Measurements from ENCODE around the gene BCL2L15. TPM values are rescaled to one million over a fixed set of nuclear protein-coding genes. Genes with fewer than 3 reads are reported as not detected.

BCL2L15 gene
- total RNA-seq, 1 experiment from 2014 or later = 2.3 TPM

DNA sequence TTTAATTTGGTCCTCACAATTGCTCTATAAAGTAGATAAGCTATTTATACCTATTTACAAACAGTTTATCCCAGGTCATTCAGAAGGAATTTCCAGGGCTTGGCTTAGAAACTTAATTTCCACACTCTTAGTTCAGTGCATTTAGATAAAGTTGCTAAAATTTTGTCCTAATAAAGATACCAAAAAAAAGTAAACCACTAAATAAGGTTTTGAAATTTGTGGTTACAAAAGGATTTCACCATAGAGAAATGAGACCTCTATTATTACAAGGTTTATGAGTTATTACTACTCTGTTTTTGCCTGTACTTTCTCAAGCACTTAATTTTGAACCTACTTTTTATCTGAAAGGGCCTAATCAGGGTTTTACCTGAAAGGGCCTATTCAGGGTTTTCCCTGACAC is 38.3 kb downstream of the BCL2L15 start:
- no TSS peak for BruUV-seq (replicated peaks)
- ChIA-PET POLR2A (no interaction called here), CTCF (interaction anchor here (0.5 to 1.3 kb wide), 2 partner anchors 14 to 1517 kb away, joined by 4 read pairs; no protein-coding TSS in a partner anchor)
- no peaks in the 10 kb centered on the region for H3K36me3 Mint-ChIP-seq (ENCODE audit: insufficient read depth, unreplicated experiment)
- no peak overlapping the region for H3K4me3 Mint-ChIP-seq (ENCODE audit: unreplicated experiment)
- intact Hi-C loops (cut with micrococcal nuclease) = no loop called here
- DNase-seq (ENCODE audit: unreplicated experiment) = no peak
- no peaks in the 10 kb centered on the region for H3K4me1 Mint-ChIP-seq (ENCODE audit: insufficient read depth, unreplicated experiment)
- TF ChIP-seq CTCF (IDR thresholded peaks at IDR 0.05; ENCODE audit: unreplicated experiment) = no peak
- H3K9me3 Mint-ChIP-seq (ENCODE audit: unreplicated experiment) = peaks cover 19% of the 10 kb centered on the region
- H3K27me3 Mint-ChIP-seq (ENCODE audit: insufficient read depth, unreplicated experiment) = no peaks in the 10 kb centered on the region
- H3K27ac Mint-ChIP-seq (ENCODE audit: low read depth, unreplicated experiment) = no peak overlapping the region

- Mint-ChIP-seq H3K4me3 (ENCODE audit: unreplicated experiment) (no peak overlapping the region), H3K9me3 (ENCODE audit: unreplicated experiment) (peaks cover 19% of the 10 kb centered on the region), H3K27ac (ENCODE audit: low read depth, unreplicated experiment) (no peak overlapping the region), H3K27me3 (ENCODE audit: insufficient read depth, unreplicated experiment) (no peaks in the 10 kb centered on the region), H3K36me3 (ENCODE audit: insufficient read depth, unreplicated experiment) (no peaks in the 10 kb centered on the region), H3K4me1 (ENCODE audit: insufficient read depth, unreplicated experiment) (no peaks in the 10 kb centered on the region)
- intact Hi-C loops (cut with micrococcal nuclease) = no loop called here
- no TSS peak for BruUV-seq (replicated peaks)
- no peak for TF ChIP-seq CTCF (IDR thresholded peaks at IDR 0.05; ENCODE audit: unreplicated experiment)
- POLR2A ChIA-PET = no interaction called here
- DNase-seq (ENCODE audit: unreplicated experiment) = no peak
- CTCF ChIA-PET = interaction anchor here (0.6 to 0.7 kb wide), 2 partner anchors 12 to 825 kb away, joined by 3 to 5 read pairs; no protein-coding TSS in a partner anchor
Measured at GRCh38 chr1:113846391-113847035, 40.9 kb downstream of the BCL2L15 start.

- no TSS peak for BruUV-seq (replicated peaks)
- ChIA-PET CTCF (interaction anchor here (1.1 to 5.4 kb wide), 10 partner anchors 19 to 836 kb away, joined by 3 to 27 read pairs (median 8); partner anchors contain the start of genes AP4B1 and HIPK1), POLR2A (interaction anchor here (0.7 to 1.1 kb wide), 2 partner anchors 20 to 68 kb away, joined by 3 to 5 read pairs; partner anchors contain the start of gene AP4B1)
- Mint-ChIP-seq H3K9me3 (ENCODE audit: unreplicated experiment) (no peaks in the 10 kb centered on the region), H3K27me3 (ENCODE audit: insufficient read depth, unreplicated experiment) (no peaks in the 10 kb centered on the region), H3K4me1 (ENCODE audit: insufficient read depth, unreplicated experiment) (no peaks in the 10 kb centered on the region), H3K36me3 (ENCODE audit: insufficient read depth, unreplicated experiment) (no peaks in the 10 kb centered on the region), H3K27ac (ENCODE audit: low read depth, unreplicated experiment) (no peak overlapping the region), H3K4me3 (ENCODE audit: unreplicated experiment) (no peak overlapping the region)
- DNase-seq (ENCODE audit: unreplicated experiment) = no peak
- TF ChIP-seq CTCF (IDR thresholded peaks at IDR 0.05; ENCODE audit: unreplicated experiment) = no peak
- intact Hi-C loops (cut with micrococcal nuclease) = loop anchor here (10.0 kb wide), 2 partner anchors 138 to 448 kb away; partner anchors contain the start of gene OLFML3
Measured at GRCh38 chr1:113836534-113836933, 50.8 kb downstream of the BCL2L15 start.

DNA sequence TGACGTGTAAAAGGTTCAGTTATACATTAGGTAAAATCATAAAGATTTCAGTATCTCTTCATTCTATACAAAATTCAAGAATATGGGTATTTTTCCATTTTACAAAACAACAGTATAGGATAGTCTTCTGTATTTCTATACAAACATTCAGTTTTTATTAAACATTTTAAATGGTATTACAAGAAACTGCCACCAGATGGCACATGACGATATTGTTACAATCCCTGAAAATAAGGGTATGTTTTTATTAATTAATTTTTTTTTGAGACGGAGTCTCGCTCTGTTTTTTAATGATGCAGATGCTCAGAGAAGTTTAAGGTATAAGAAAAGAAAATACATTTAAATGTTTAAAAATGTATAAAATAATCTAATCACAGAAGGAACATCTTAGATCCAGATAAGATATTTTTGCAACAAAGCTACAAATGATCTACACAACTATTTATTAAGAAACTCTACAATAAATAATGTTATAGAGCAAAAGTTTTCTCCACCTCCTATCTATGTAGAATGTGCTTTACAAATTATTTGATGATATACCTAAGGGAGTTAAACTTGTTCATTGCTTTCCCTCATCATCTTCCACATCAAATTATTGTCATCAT is 51.6 kb downstream of the BCL2L15 start:
- peak; percentile 72 for DNase-seq (ENCODE audit: unreplicated experiment)
- intact Hi-C loops (cut with micrococcal nuclease) = loop anchor here (1.0 to 10.0 kb wide), 3 partner anchors 70 to 449 kb away; partner anchors contain the start of genes DCLRE1B and OLFML3
- ChIA-PET POLR2A (interaction anchor here (0.6 to 4.9 kb wide), 5 partner anchors 21 to 94 kb away, joined by 3 to 33 read pairs (median 5); partner anchors contain the start of genes AP4B1, DCLRE1B, HIPK1 and PHTF1), CTCF (interaction anchor here (0.6 to 5.4 kb wide), 28 partner anchors 13 to 954 kb away, joined by 3 to 27 read pairs (median 5); partner anchors contain the start of genes AP4B1, HIPK1 and OLFML3)
- Mint-ChIP-seq H3K4me3 (ENCODE audit: unreplicated experiment) (no peak overlapping the region), H3K36me3 (ENCODE audit: insufficient read depth, unreplicated experiment) (no peaks in the 10 kb centered on the region), H3K27ac (ENCODE audit: low read depth, unreplicated experiment) (no peak overlapping the region), H3K27me3 (ENCODE audit: insufficient read depth, unreplicated experiment) (no peaks in the 10 kb centered on the region), H3K4me1 (ENCODE audit: insufficient read depth, unreplicated experiment) (no peaks in the 10 kb centered on the region), H3K9me3 (ENCODE audit: unreplicated experiment) (no peaks in the 10 kb centered on the region)
- BruUV-seq (replicated peaks) = no TSS peak
- peak; percentile 50 for TF ChIP-seq CTCF (IDR thresholded peaks at IDR 0.05; ENCODE audit: unreplicated experiment)
